HEK293 (cell line): Measurements from ENCODE around the gene CFAP299.
A peak's percentile ranks its signal among the peaks of the same experiment; 100 is the strongest.
"Not testable (repeated sequence)": the region's sequence is repeated elsewhere in the genome, so short reads cannot be mapped to it uniquely, and the experiment has no call there.

Experiments
- CTCF ChIA-PET: fragments of 350-600 bp; formaldehyde crosslinking; extraction: SDS; loops from one replicate; lab custom pipeline; 2021; ENCODE audit warnings: antibody characterized with exemption; lab: Yijun Ruan, JAX
- POLR2A ChIA-PET: fragments of 300-600 bp; formaldehyde crosslinking; extraction: SDS; loops from one replicate; lab custom pipeline; 2020; ENCODE audit warnings: antibody characterized with exemption, inconsistent platforms; lab: Yijun Ruan, JAX
- H3K27ac ChIP-seq: fragments of 200-500 bp; sonication (Bioruptor generic); 2 replicates; pipeline ENCODE4 v1.5.1; 2014; ENCODE audit warnings: low read depth, low read length, control low read depth, inconsistent platforms; ENCODE audit errors: extremely low read depth
- H3K36me3 ChIP-seq, 2 experiments: fragments of 200-500 bp in 1 of 2; sonication (Bioruptor generic) in 1 of 2; 1 replicate in 1 of 2; 2 replicates in 1 of 2; pipeline ENCODE4 v1.5.1; 2014 to 2017; ENCODE audit warnings: inconsistent platforms in 2 of 2, low read length in 2 of 2; ENCODE audit not compliant: control insufficient read depth in 2 of 2, insufficient read depth in 1 of 2
- H3K4me1 ChIP-seq: fragments of 200-500 bp; sonication (Bioruptor generic); 2 replicates; pipeline ENCODE4 v1.5.1; 2014; ENCODE audit warnings: mild to moderate bottlenecking, low read length, inconsistent platforms; ENCODE audit not compliant: control insufficient read depth, insufficient read depth
- H3K4me3 ChIP-seq: 2 replicates; pipeline ENCODE4 v1.5.1; 2011; ENCODE audit warnings: low read depth, mild to moderate bottlenecking, control low read depth, low read length, moderate library complexity
- H3K9me3 ChIP-seq: fragments of 200-500 bp; sonication (Bioruptor generic); 2 replicates; pipeline ENCODE4 v1.5.1; 2014; ENCODE audit warnings: low read depth, low read length, inconsistent platforms; ENCODE audit not compliant: control insufficient read depth, insufficient read depth
- BCL11B ChIP-seq: fragments of 450-650 bp; formaldehyde crosslinking; IDR thresholded peaks from 2 replicates; pipeline ENCODE4 v1.5.1; 2016; ENCODE audit warnings: low read depth, missing biosample characterization, missing genetic modification characterization
- HOXC10 ChIP-seq: sonication (generic); formaldehyde crosslinking; IDR thresholded peaks from 2 replicates; pipeline ENCODE4 v1.8.1; 2023; ENCODE audit warnings: mild to moderate bottlenecking, missing genetic modification reagents
- HOXD13 ChIP-seq: sonication (generic); formaldehyde crosslinking; IDR thresholded peaks from 2 replicates; pipeline ENCODE4 v1.8.0; 2022; ENCODE audit warnings: missing genetic modification reagents, borderline replicate concordance
- IKZF3 ChIP-seq: fragments of 450-650 bp; IDR thresholded peaks from 2 replicates; pipeline ENCODE4 v1.5.0; 2018; ENCODE audit warnings: missing biosample characterization, mild to moderate bottlenecking, missing genetic modification characterization, moderate library complexity
- KLF8 ChIP-seq: fragments of 450-650 bp; formaldehyde crosslinking; IDR thresholded peaks from 2 replicates; pipeline ENCODE4 v1.5.1; 2016; ENCODE audit warnings: missing biosample characterization, missing genetic modification characterization
- SCRT2 ChIP-seq: fragments of 450-650 bp; formaldehyde crosslinking; IDR thresholded peaks from 2 replicates; pipeline ENCODE4 v1.5.1; 2016; ENCODE audit warnings: missing biosample characterization, missing genetic modification characterization
- SETDB1 ChIP-seq: IDR thresholded peaks from one replicate; pipeline ENCODE4 v1.6.1; 2017; ENCODE audit warnings: mild to moderate bottlenecking, low read length, moderate library complexity, mixed read lengths; ENCODE audit not compliant: insufficient read length
- SP3 ChIP-seq: fragments of 450-650 bp; formaldehyde crosslinking; IDR thresholded peaks from 2 replicates; pipeline ENCODE4 v1.5.1; 2016; ENCODE audit warnings: missing biosample characterization, missing genetic modification characterization
- YY1 ChIP-seq: fragments of 450-650 bp; formaldehyde crosslinking; IDR thresholded peaks from 2 replicates; pipeline ENCODE4 v1.5.1; 2018; ENCODE audit warnings: missing biosample characterization, missing genetic modification characterization
- ZBTB8A ChIP-seq: fragments of 450-650 bp; formaldehyde crosslinking; IDR thresholded peaks from 2 replicates; pipeline ENCODE4 v1.5.1; 2016; ENCODE audit warnings: missing biosample characterization, missing genetic modification characterization
- ZIC2 ChIP-seq: fragments of 450-650 bp; formaldehyde crosslinking; IDR thresholded peaks from 2 replicates; pipeline ENCODE4 v1.5.1; 2016; ENCODE audit warnings: missing biosample characterization, missing genetic modification characterization
- ZNF202 ChIP-seq: fragments of 450-650 bp; formaldehyde crosslinking; IDR thresholded peaks from 2 replicates; pipeline ENCODE4 v1.5.1; 2016; ENCODE audit warnings: missing biosample characterization, missing genetic modification characterization, borderline replicate concordance
- ZNF211 ChIP-seq: fragments of 450-650 bp; formaldehyde crosslinking; IDR thresholded peaks from 2 replicates; pipeline ENCODE4 v1.5.1; 2016; ENCODE audit warnings: low read depth, missing biosample characterization, missing genetic modification characterization
- ZNF274 ChIP-seq, 2 experiments: fragments of 200-500 bp in 1 of 2; fragments of 450-650 bp in 1 of 2; sonication (Bioruptor generic) in 1 of 2; formaldehyde crosslinking in 1 of 2; IDR thresholded peaks; 2 replicates each; pipeline versions ENCODE4 v1.5.1 to v1.6.1; 2014 to 2016; ENCODE audit warnings: borderline replicate concordance in 1 of 2, inconsistent platforms in 1 of 2, low read length in 1 of 2, missing biosample characterization in 1 of 2, missing genetic modification characterization in 1 of 2
- ZNF341 ChIP-seq: fragments of 450-650 bp; formaldehyde crosslinking; IDR thresholded peaks from 2 replicates; pipeline ENCODE4; 2016; ENCODE audit warnings: low read depth, missing biosample characterization, missing genetic modification characterization
- ZNF426 ChIP-seq: fragments of 450-650 bp; formaldehyde crosslinking; IDR thresholded peaks from 2 replicates; pipeline ENCODE4 v1.5.1; 2017; ENCODE audit warnings: missing biosample characterization, missing genetic modification characterization, mild to moderate bottlenecking, inconsistent platforms, moderate library complexity
- ZNF473 ChIP-seq: fragments of 450-650 bp; formaldehyde crosslinking; IDR thresholded peaks from 2 replicates; pipeline ENCODE4 v1.5.1; 2017; ENCODE audit warnings: missing biosample characterization, missing genetic modification characterization
- ZNF529 ChIP-seq: fragments of 450-650 bp; formaldehyde crosslinking; IDR thresholded peaks from 2 replicates; pipeline ENCODE4 v1.5.1; 2017; ENCODE audit warnings: missing genetic modification characterization, missing biosample characterization; ENCODE audit not compliant: insufficient replicate concordance
- ZNF555 ChIP-seq: fragments of 450-650 bp; formaldehyde crosslinking; conservative IDR thresholded peaks from 2 replicates; pipeline ENCODE4 v1.5.1; 2017; ENCODE audit warnings: missing biosample characterization, mild to moderate bottlenecking, missing genetic modification characterization, inconsistent platforms
- ZNF843 ChIP-seq: fragments of 450-650 bp; formaldehyde crosslinking; IDR thresholded peaks from 2 replicates; pipeline ENCODE4 v1.5.1; 2016; ENCODE audit warnings: missing biosample characterization, missing genetic modification characterization
- ZSCAN23 ChIP-seq: fragments of 450-650 bp; formaldehyde crosslinking; IDR thresholded peaks from 2 replicates; pipeline ENCODE4 v1.5.1; 2016; ENCODE audit warnings: missing biosample characterization, missing genetic modification characterization
- TF ChIP-seq, protein P1 (sequence below): fragments of 450-650 bp; formaldehyde crosslinking; optimal IDR thresholded peaks from 2 replicates; pipeline ENCODE3; 2016; ENCODE audit warnings: missing biosample characterization, mild to moderate bottlenecking, missing genetic modification characterization
- TF ChIP-seq, protein P2 (sequence below): fragments of 450-650 bp; formaldehyde crosslinking; IDR thresholded peaks from 2 replicates; pipeline ENCODE4 v1.5.1; 2016; ENCODE audit warnings: missing biosample characterization, missing genetic modification characterization
- TF ChIP-seq, protein P3 (sequence below): fragments of 450-650 bp; formaldehyde crosslinking; IDR thresholded peaks from 2 replicates; pipeline ENCODE4 v1.5.1; 2017; ENCODE audit warnings: missing biosample characterization, missing genetic modification characterization
- TF ChIP-seq, protein P4 (sequence below): fragments of 450-650 bp; formaldehyde crosslinking; IDR thresholded peaks from 2 replicates; pipeline ENCODE4 v1.5.1; 2016; ENCODE audit warnings: missing biosample characterization, missing genetic modification characterization

CFAP299 gene

DNA sequence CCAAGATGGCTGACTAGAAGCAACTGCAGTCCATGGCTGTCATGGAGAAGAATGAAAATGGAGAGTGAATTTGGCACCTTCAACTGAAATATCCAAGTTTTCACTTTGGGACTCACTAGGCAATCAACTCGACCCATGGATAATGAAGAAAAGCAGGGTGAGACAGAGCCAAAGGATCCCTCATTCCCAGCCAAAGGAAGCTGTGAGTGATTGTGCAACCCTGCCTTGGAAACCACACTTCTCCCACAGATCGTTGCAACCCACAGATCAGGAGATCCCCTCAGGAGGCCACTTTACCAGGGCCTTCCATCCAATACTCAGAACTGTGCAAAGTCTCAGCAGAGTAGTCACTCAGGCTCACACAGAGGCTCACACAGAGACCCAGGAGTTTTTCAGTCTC is 4.5 kb downstream of the CFAP299 start:
- Histone ChIP-seq H3K4me3 (no peak overlapping the region), H3K27ac (no peak overlapping the region)
- no peak for TF ChIP-seq ZNF341 (tag by site-specific recombination)
- TF ChIP-seq ZNF843 (tag by site-specific recombination), result no peak
- no peak for TF ChIP-seq ZNF274 (IDR thresholded peaks at IDR 0.05; ENCODE audit: low read length)
- TF ChIP-seq ZNF274 (tag by site-specific recombination; IDR thresholded peaks at IDR 0.05; ENCODE audit: borderline replicate concordance), result no peak
- TF ChIP-seq, protein P1, sequence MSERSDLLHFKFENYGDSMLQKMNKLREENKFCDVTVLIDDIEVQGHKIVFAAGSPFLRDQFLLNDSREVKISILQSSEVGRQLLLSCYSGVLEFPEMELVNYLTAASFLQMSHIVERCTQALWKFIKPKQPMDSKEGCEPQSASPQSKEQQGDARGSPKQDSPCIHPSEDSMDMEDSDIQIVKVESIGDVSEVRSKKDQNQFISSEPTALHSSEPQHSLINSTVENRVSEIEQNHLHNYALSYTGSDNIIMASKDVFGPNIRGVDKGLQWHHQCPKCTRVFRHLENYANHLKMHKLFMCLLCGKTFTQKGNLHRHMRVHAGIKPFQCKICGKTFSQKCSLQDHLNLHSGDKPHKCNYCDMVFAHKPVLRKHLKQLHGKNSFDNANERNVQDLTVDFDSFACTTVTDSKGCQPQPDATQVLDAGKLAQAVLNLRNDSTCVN (tag by site-specific recombination), result no peak
- TF ChIP-seq IKZF3 (tag by site-specific recombination), result no peak
- no peak for TF ChIP-seq ZNF202 (tag by site-specific recombination)
- TF ChIP-seq ZSCAN23 (tag by site-specific recombination), result no peak
- no peak for TF ChIP-seq SP3
- no peak for TF ChIP-seq HOXC10 (CRISPR knock-in tag)
- TF ChIP-seq, all 188 proteins: peak for 0
- Histone ChIP-seq H3K9me3 (no peaks in the 10 kb centered on the region), H3K36me3 (no peaks in the 10 kb centered on the region), H3K4me1 (no peaks in the 10 kb centered on the region)
- POLR2A ChIA-PET, result no interaction called here
- CTCF ChIA-PET, result no interaction called here

DNA sequence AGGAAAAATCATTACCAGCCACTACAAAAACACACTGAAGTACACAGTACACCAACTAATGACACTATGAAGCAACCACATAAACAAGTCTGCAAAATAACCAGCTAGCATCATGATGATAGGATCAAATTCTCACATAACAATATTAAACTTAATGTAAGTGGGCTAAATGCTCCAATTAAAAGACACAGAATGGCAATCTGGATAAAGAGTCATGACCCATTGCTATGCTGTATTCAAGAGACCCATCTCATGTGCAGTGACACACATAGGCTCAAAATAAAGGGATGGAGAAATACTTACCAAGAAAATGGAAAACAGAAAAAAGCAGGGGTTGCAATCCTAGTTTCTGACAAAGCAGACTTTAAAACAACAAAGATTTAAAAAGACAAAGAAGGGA is 7.2 kb downstream of the CFAP299 start:
- H3K36me3 ChIP-seq, H3K4me1 ChIP-seq, POLR2A ChIA-PET, H3K4me3 ChIP-seq, H3K9me3 ChIP-seq: not testable (repeated sequence)
- CTCF ChIA-PET, result interaction anchor here (0.6 kb wide), 1 partner anchor 442 kb away, joined by 3 read pairs; no protein-coding TSS in a partner anchor
- TF ChIP-seq ZNF529, result peak; percentile 90
- peak; percentile 89 for TF ChIP-seq SETDB1
- TF ChIP-seq, all 188 proteins: peak for 2; not testable (repeated sequence) for 186
- not testable (repeated sequence) for H3K27ac ChIP-seq

DNA sequence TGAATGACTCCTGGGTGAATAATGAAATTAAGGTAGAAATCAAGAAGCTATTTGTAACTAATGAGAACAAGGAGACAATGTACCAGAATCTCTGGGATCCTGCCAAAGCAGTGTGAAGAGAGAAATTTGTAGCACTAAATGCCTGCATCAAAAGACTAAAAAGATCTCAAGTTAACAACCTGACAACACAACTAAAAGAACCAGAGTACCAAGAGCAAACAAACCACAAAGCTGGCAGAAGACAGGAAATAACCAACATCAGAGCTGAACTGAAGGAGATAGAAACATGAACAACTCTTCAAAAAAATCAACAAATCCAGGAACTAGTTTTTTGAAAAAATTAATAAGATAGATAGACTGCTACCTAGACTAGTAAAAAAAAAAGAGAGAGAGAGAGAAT is 8.4 kb downstream of the CFAP299 start:
- Histone ChIP-seq H3K4me3 (no peak overlapping the region), H3K36me3 (no peaks in the 10 kb centered on the region), H3K27ac (no peak overlapping the region), H3K4me1 (no peaks in the 10 kb centered on the region), H3K9me3 (no peaks in the 10 kb centered on the region)
- TF ChIP-seq ZNF211 (tag by site-specific recombination) (no peak), BCL11B (no peak), ZBTB8A (tag by site-specific recombination) (no peak), YY1 (tag by site-specific recombination) (no peak), HOXD13 (no peak), SCRT2 (no peak), ZNF426 (no peak), KLF8 (no peak), ZIC2 (tag by site-specific recombination) (no peak), ZNF202 (tag by site-specific recombination) (no peak), ZNF473 (tag by site-specific recombination) (no peak), ZNF555 (tag by site-specific recombination) (no peak)
- TF ChIP-seq, protein P2, sequence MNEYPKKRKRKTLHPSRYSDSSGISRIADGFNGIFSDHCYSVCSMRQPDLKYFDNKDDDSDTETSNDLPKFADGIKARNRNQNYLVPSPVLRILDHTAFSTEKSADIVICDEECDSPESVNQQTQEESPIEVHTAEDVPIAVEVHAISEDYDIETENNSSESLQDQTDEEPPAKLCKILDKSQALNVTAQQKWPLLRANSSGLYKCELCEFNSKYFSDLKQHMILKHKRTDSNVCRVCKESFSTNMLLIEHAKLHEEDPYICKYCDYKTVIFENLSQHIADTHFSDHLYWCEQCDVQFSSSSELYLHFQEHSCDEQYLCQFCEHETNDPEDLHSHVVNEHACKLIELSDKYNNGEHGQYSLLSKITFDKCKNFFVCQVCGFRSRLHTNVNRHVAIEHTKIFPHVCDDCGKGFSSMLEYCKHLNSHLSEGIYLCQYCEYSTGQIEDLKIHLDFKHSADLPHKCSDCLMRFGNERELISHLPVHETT (tag by site-specific recombination), result no peak
- TF ChIP-seq, protein P3, sequence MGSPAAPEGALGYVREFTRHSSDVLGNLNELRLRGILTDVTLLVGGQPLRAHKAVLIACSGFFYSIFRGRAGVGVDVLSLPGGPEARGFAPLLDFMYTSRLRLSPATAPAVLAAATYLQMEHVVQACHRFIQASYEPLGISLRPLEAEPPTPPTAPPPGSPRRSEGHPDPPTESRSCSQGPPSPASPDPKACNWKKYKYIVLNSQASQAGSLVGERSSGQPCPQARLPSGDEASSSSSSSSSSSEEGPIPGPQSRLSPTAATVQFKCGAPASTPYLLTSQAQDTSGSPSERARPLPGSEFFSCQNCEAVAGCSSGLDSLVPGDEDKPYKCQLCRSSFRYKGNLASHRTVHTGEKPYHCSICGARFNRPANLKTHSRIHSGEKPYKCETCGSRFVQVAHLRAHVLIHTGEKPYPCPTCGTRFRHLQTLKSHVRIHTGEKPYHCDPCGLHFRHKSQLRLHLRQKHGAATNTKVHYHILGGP (tag by site-specific recombination), result no peak
- TF ChIP-seq, protein P4, sequence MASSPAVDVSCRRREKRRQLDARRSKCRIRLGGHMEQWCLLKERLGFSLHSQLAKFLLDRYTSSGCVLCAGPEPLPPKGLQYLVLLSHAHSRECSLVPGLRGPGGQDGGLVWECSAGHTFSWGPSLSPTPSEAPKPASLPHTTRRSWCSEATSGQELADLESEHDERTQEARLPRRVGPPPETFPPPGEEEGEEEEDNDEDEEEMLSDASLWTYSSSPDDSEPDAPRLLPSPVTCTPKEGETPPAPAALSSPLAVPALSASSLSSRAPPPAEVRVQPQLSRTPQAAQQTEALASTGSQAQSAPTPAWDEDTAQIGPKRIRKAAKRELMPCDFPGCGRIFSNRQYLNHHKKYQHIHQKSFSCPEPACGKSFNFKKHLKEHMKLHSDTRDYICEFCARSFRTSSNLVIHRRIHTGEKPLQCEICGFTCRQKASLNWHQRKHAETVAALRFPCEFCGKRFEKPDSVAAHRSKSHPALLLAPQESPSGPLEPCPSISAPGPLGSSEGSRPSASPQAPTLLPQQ (tag by site-specific recombination), result no peak
- CTCF ChIA-PET, result no interaction called here
- POLR2A ChIA-PET, result no interaction called here
